Pancreas (tissue), 10 donors: ENCODE results near the gene XIRP1. TPM values are rescaled to one million over a fixed set of nuclear protein-coding genes. Genes with fewer than 3 reads are reported as not detected.
A peak's percentile ranks its signal among the peaks of the same experiment; 100 is the strongest.

ENCODE experiments used
- ATAC-seq, 4 donors: fragments of 200-7000 bp; cut with Tn5 transposase; one replicate each; pipeline versions ENCODE4 v1.8.0 to v1.9.1; 2020; ENCODE audit warnings: mild to moderate bottlenecking in 4 of 4, moderate library complexity in 4 of 4
- DNase-seq, 6 donors: peaks; one replicate each; pipeline ENCODE4 v3.0.0-alpha.2; 2020
- FAIRE-seq: peaks from 2 replicates; lab custom pipeline; 2012; peaks lifted over from hg19 to GRCh38; lab: Jason Lieb, UNC
- H3K27ac ChIP-seq, 4 donors: fragments of 200-600 bp; sonication (generic); 1 replicate in 3 of 4; 2 replicates in 1 of 4; pipeline versions ENCODE4 v1.5.0 to v1.8.0; 2020
- H3K27me3 ChIP-seq, 4 donors: fragments of 200-600 bp; one replicate each; pipeline ENCODE4 v1.8.0; 2021
- H3K36me3 ChIP-seq, 3 donors: fragments of 200-600 bp; sonication (generic) in 1 of 3; one replicate each; pipeline versions ENCODE4 v1.5.0 to v1.8.0; 2020 to 2021
- H3K4me1 ChIP-seq, 3 donors: fragments of 200-600 bp; one replicate each; pipeline ENCODE4 v1.8.0; 2021
- H3K4me3 ChIP-seq, 4 donors: fragments of 200-600 bp; sonication (generic) in 2 of 4; one replicate each; pipeline versions ENCODE4 v1.5.0 to v1.8.0; 2020 to 2021
- H3K9me3 ChIP-seq, 4 donors: fragments of 200-600 bp; one replicate each; pipeline ENCODE4 v1.8.0; 2021
- WGBS, 2 donors: extraction: QIAGEN DNeasy Blood & Tissue Kit; methylation state at CpG; one replicate each; pipeline ENCODE4 v1.1.7; 2013; 5-methylcytosine and 5-hydroxymethylcytosine counted together
- intact Hi-C, 3 donors: fragments of 100-400 bp; cut with DNase I; formaldehyde crosslinking; loops; one replicate each; pipeline versions ENCODE4 v1.11.1 to v1.14.2; 2022
- polyA plus RNA-seq, 2 donors: library from polyadenylated mRNA; stranded (reverse); fragments of 200-250 nt; gene quantifications; one replicate each; pipeline ENCODE4 v1.2.3, GENCODE V29; 2013
- total RNA-seq, 6 donors: library from RNA; stranded (reverse); fragmentation: NEBNext Ultra II Directional in 4 of 6; extraction: Animal tissue kit (Norgen Biotek cat#: 25700) in 4 of 6; gene quantifications; one replicate each; pipeline versions ENCODE4 v1.2.1 to v1.2.4, GENCODE V29; 2021 to 2023
- TF ChIP-seq, protein P1 (sequence below), 4 donors: fragments of 200-600 bp; sonication (generic) in 3 of 4; IDR thresholded peaks; one replicate each; pipeline versions ENCODE4 v1.5.0 to v1.8.0; 2021; ENCODE audit warnings: antibody characterized with exemption in 4 of 4
- donor health status: healthy with polysubstance abuse.
- donor health status: DM: no; HTN: no; CAD: no; lungs with moderate emphysema.
- donor health status: DM: no; HTN: no; CAD: no.
- donor health status: control.
- donor health status: control.
- donor health status: Bipolar disorder and iron deficiency.
- donor health status: DM: yes; HTN: yes; CAD: no.
- donor health status: DM: no; HTN: no; CAD: no.
- donor health status: DM: no; HTN: no; CAD: no.
- donor health status: DM: yes; HTN: yes; CAD: no.

XIRP1 gene
- total and polyA plus RNA-seq, 8 donors, result 0.08 to 0.43 (median 0.12) TPM; not detected in 4

DNA sequence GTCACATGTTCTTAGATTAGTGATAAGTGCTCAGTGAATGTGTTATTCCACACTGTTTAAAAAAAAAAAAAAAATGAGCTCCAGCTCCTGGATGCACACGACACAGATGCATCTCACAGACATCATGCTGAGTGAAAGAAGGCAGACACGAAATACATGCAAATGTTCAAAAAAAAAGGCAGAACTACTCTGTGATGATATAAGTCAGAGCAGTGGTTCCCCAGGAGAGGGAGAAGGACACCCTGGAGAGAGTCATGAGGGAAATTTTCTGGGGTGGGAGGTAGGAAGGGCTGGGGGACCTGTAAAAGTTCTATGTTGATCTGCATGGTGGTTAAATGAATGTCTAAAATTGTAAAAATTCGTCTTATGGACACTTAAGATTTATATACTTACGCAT lies 43.3 kb downstream of the XIRP1 start:
- intact Hi-C loops, result no loop called here
- peaks cover 12 to 25% (median 14%) of the 10 kb centered on the region in 3 donors for H3K36me3 ChIP-seq
- peak overlapping the region in 2 of 4 donors; percentile 100 for H3K27ac ChIP-seq
- H3K4me3 ChIP-seq, result no peak overlapping the region
- ATAC-seq, result no peak
- DNase-seq, result no peak
- H3K9me3 ChIP-seq, result no peaks in the 10 kb centered on the region
- FAIRE-seq, result no peak
- TF ChIP-seq, protein P1, sequence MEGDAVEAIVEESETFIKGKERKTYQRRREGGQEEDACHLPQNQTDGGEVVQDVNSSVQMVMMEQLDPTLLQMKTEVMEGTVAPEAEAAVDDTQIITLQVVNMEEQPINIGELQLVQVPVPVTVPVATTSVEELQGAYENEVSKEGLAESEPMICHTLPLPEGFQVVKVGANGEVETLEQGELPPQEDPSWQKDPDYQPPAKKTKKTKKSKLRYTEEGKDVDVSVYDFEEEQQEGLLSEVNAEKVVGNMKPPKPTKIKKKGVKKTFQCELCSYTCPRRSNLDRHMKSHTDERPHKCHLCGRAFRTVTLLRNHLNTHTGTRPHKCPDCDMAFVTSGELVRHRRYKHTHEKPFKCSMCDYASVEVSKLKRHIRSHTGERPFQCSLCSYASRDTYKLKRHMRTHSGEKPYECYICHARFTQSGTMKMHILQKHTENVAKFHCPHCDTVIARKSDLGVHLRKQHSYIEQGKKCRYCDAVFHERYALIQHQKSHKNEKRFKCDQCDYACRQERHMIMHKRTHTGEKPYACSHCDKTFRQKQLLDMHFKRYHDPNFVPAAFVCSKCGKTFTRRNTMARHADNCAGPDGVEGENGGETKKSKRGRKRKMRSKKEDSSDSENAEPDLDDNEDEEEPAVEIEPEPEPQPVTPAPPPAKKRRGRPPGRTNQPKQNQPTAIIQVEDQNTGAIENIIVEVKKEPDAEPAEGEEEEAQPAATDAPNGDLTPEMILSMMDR (IDR thresholded peaks at IDR 0.05), result no peak
- no peaks in the 10 kb centered on the region for H3K27me3 ChIP-seq
- WGBS, 2 donors, result 68% methylated on average over 4 of the region's 4 CpGs
- H3K4me1 ChIP-seq, result peaks cover 44 to 60% (median 46%) of the 10 kb centered on the region in 3 donors

DNA sequence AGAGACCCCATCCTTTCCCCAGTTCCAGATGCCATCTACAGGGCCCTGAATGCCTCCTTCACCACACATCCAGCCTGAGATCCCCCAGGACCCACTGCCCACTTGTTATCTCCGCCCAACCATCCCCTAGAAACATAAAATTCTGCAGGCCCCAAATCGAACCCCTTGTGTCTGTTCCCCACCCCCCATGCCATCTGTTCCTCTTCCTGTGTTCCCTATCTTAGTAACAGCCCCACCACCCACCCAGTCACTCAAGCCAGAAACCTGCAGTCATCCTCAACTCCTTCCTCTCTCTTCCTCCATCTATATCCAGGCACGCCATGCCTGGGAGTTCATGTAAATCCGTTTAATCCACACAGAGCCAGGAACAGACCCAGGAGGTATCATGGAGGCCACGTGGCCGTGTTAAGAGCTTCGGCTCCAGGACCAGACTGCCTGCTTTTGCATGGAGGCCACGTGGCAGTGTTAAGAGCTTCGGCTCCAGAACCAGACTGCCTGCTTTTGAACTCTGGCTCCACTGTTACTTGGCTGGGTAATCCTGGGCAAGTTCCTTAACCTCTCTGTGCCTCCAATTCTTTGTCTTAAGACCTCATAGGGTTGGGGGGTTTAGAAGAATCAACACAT lies 43.8 kb downstream of the XIRP1 start:
- no peaks in the 10 kb centered on the region for H3K27me3 ChIP-seq
- H3K4me1 ChIP-seq, result peaks cover 41 to 59% (median 43%) of the 10 kb centered on the region in 3 donors
- no peaks in the 10 kb centered on the region for H3K9me3 ChIP-seq
- FAIRE-seq (no peak), DNase-seq (peak in 1 of 6 donors; percentile 36), ATAC-seq (no peak)
- peak overlapping the region in 3 of 4 donors; percentile 49 to 100 (median 100) for H3K27ac ChIP-seq
- intact Hi-C loops, result no loop called here
- TF ChIP-seq, protein P1 (IDR thresholded peaks at IDR 0.05), result no peak
- peaks cover 12 to 30% (median 20%) of the 10 kb centered on the region in 3 donors for H3K36me3 ChIP-seq
- peak overlapping the region in 2 of 4 donors; percentile 2 to 20 for H3K4me3 ChIP-seq
- WGBS, 2 donors, result 43 to 63% methylated on average over 9 of the region's 9 CpGs

DNA sequence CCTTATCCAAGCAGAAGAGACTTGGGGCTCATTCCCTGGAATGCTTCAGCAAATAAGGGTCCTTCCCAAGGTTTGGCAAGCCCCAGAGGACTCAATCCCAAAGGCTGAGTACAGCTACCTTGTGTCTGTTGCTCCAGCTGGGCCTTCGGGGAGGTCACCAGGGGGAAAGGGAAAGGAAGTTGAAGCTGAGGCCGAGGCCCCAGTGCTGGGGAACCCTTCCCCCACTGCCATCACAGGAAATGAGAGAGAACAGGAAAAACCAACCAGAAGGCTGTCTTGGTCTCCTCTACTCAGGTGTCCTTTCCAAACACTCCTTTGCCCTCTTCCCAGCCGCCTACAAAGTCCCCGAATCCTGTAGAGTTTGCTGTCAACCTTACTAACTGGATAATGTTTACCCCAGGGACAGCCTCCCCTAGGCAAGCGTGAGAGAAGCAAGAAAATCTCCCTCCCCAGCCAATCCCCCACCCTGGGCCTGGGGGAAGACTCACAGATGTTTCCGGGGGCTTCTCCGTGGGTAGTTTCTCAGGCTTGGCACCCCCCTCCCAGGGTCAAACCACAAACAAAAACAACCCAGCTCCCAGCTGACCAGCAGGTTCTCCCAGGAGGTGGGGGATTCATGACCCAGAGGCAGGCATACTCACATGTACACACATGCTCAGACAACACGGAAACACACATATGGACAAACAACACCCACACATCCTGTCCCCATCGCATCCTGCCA lies 44.5 kb downstream of the XIRP1 start:
- Histone ChIP-seq H3K9me3 (no peaks in the 10 kb centered on the region), H3K27me3 (no peaks in the 10 kb centered on the region), H3K4me1 (peaks cover 45 to 66% (median 47%) of the 10 kb centered on the region in 3 donors), H3K4me3 (peak overlapping the region in 2 of 4 donors; percentile 2 to 20), H3K27ac (peak overlapping the region; percentile 9 to 100 (median 74)), H3K36me3 (peaks cover 16 to 36% (median 26%) of the 10 kb centered on the region in 3 donors)
- intact Hi-C loops, result no loop called here
- ATAC-seq (no peak), FAIRE-seq (no peak), DNase-seq (peak in 1 of 6 donors; percentile 58)
- TF ChIP-seq, protein P1 (IDR thresholded peaks at IDR 0.05), result no peak
- 36 to 39% methylated on average over 9 of the region's 9 CpGs for WGBS, 2 donors

DNA sequence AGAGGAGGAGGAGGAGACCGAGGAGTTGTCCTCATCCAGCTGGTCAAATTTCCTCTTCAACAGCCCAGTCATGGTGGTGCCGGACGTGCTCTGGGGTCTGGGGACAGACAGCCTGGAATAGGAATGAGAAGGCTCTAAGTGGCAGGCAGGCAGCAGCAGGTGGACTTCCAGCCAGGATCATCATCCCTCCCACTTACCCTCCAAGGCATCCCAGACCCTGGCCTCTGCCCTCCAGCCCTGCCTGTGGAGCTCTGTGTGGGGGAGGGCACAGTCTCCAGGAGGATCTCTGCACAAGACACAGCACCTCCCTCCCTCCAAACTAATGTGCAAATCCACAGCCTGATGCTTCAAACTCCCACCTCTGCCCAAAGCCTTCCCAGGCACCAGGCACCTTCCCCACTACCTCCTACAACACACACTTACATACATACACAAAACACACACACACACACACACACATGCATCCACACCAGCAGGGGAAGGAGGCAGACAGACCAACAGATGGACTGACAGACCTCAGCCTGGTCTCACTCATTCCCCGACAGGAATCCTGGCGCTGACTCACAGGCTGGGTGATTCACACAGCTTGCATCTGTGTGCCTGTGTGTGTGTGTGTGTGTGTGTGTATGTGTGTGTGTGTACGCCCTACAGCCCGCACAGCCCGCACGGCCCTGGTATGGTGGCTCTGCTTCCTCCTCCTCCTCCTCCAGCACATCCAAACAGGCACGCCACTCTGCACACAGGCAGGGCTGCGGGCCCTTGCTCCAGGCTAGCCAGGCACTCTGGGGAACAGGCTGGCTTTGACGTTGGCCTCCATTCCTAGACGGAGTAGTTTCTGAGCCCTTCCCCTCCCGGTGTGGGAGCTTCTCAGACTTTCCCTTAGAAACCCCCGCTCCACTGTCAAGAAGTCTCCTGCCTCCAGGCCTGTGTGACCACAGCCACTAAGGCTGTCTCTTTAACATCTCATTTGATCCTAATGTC lies 45.5 kb downstream of the XIRP1 start:
- ATAC-seq, result peak; percentile 27 to 61 (median 50)
- peak overlapping the region; percentile 9 to 100 (median 74) for H3K27ac ChIP-seq
- peak overlapping the region in 2 of 4 donors; percentile 6 to 8 for H3K4me3 ChIP-seq
- peaks cover 55 to 76% (median 57%) of the 10 kb centered on the region in 3 donors for H3K4me1 ChIP-seq
- TF ChIP-seq, protein P1 (IDR thresholded peaks at IDR 0.05), result no peak
- WGBS, 2 donors, result 38 to 46% methylated on average over 14 to 15 of the region's 15 CpGs
- peaks cover 20 to 43% (median 28%) of the 10 kb centered on the region in 3 donors for H3K36me3 ChIP-seq
- intact Hi-C loops, result no loop called here
- FAIRE-seq, result no peak
- peak in 5 of 6 donors; percentile 57 to 80 (median 74) for DNase-seq
- H3K27me3 ChIP-seq, result no peaks in the 10 kb centered on the region
- H3K9me3 ChIP-seq, result no peaks in the 10 kb centered on the region
